Lower leg skin (tissue), 3 donors: ENCODE data around the gene MAP3K20.

Source experiments
- CTCF ChIP-seq, 3 donors: fragments of 450-650 bp; IDR thresholded peaks; one replicate each; pipeline ENCODE4 v1.5.1; 2016; ENCODE audit warnings: antibody characterized with exemption in 3 of 3, mild to moderate bottlenecking in 3 of 3, moderate library complexity in 2 of 3
- POLR2A ChIP-seq, 2 donors: fragments of 450-650 bp; IDR thresholded peaks; one replicate each; pipeline ENCODE4 v1.6.1; 2016 to 2017; ENCODE audit warnings: antibody characterized with exemption in 2 of 2, mild to moderate bottlenecking in 1 of 2, moderate library complexity in 1 of 2

- TF ChIP-seq CTCF (IDR thresholded peaks at IDR 0.05): peak in 1 of 3 donors; percentile 91
- no peak for TF ChIP-seq POLR2A (IDR thresholded peaks at IDR 0.05)
Observed at GRCh38 chr2:173210270-173211196, 134.9 kb downstream of the MAP3K20 start.
